ENCODE measurements around the gene PDXK. TPM values are rescaled to one million over a fixed set of nuclear protein-coding genes. Genes with fewer than 3 reads are reported as not detected.

PDXK gene
- total RNA-seq, 2 donors from 2014 or later = 33.7 to 68.9 TPM

DNA sequence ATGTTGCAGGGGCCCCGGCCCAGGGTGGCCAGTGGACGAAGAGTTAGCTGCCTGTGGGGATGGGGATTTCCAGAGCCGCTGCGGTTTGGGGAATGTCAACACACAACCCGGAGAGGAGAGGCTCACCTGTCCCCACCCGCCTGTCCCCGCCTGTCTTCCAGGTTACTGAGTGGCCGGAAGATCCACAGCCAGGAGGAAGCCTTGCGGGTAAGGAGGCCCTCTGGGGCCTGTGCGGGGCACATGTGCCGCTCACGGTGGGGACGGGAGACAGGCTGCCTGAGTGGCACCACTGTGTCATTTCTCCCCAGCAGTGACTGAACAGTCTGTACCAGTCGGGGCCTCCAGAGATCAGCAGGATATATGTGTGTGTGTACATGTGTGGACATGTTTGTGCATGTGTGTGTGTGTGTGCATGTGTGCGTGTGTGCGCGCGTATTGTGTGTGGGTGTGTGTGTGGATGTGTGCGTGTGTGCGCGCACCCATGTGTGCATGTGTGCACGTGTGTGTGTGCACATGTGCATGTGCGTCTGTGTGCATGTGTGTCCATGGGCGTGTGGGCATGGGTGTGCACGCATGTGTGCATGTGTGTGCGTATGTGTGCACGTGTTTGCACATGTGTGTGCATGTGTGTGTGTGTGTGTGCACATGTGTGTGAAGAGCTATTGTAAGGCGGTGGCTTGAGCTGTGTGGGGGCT lies 31.6 kb downstream of the PDXK start:
- Histone ChIP-seq H3K4me1 (peaks cover 8% of the 10 kb centered on the region), H3K27ac (no peak overlapping the region), H3K36me3 (replicated peaks in 1 of 2; ENCODE audit: insufficient read depth in 1 of 2, low read depth in 2 of 2) (peaks cover 0 to 28% of the 10 kb centered on the region in 2 donors), H3K27me3 (no peaks in the 10 kb centered on the region), H3K9me3 (no peaks in the 10 kb centered on the region), H3K4me3 (no peak overlapping the region)
- TF ChIP-seq POLR2A (IDR thresholded peaks at IDR 0.05) (no peak), CTCF (IDR thresholded peaks at IDR 0.05) (no peak)
- DNase-seq = no peak
- intact Hi-C loops (cut with DNase I) = no loop called here
- 84 to 89% methylated on average over 12 to 25 of the region's 28 CpGs for WGBS, 2 donors
- no peak for ATAC-seq

- Histone ChIP-seq H3K9me3 (no peaks in the 10 kb centered on the region), H3K36me3 (replicated peaks in 1 of 2; ENCODE audit: insufficient read depth in 1 of 2, low read depth in 2 of 2) (peaks cover 0 to 27% of the 10 kb centered on the region in 2 donors), H3K4me3 (no peak overlapping the region), H3K27ac (no peak overlapping the region), H3K4me1 (peaks cover 10% of the 10 kb centered on the region), H3K27me3 (no peaks in the 10 kb centered on the region)
- no peak for DNase-seq
- intact Hi-C loops (cut with DNase I) = no loop called here
- 91 to 99% methylated on average over 14 to 30 of the region's 31 CpGs for WGBS, 2 donors
- TF ChIP-seq POLR2A (IDR thresholded peaks at IDR 0.05) = no peak
- ATAC-seq = no peak
Measured at GRCh38 chr21:43751955-43752591, 33.1 kb downstream of the PDXK start.

DNA sequence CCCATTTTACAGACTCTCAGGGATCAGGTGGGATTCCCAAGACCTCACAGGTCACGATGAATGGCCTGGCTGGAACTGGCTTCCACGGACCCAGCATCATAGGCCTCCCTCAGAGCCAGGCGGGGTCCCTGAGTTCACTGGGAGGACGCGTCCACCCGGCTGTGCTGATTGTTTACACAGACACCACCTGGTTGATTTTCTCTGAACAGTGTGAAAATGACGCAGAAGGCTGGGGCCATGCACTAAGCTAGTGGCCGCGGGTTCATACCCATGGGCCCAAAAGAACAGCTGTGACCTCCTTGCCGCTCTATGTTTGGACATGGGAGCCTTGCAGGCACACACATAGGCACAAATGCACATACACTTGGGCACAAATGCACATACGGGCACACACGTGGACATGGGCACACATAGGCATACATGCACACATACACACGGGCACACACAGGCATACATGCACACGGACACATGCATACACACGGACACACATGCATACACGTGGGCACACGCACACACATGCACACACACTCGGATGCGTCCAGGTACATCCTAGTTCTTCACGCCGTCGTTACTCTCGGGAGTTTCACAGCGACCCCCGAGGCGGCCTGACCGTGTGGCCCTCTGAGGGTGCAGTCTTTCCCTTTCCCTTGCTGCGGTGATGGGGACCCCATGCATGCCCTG lies 34.0 kb downstream of the PDXK start:
- Histone ChIP-seq H3K4me3 (no peak overlapping the region), H3K27me3 (no peaks in the 10 kb centered on the region), H3K4me1 (peaks cover 18% of the 10 kb centered on the region), H3K9me3 (no peaks in the 10 kb centered on the region), H3K27ac (no peak overlapping the region), H3K36me3 (replicated peaks in 1 of 2; ENCODE audit: insufficient read depth in 1 of 2, low read depth in 2 of 2) (peaks cover 0 to 22% of the 10 kb centered on the region in 2 donors)
- intact Hi-C loops (cut with DNase I) = no loop called here
- 90 to 91% methylated on average over 17 to 28 of the region's 28 CpGs for WGBS, 2 donors
- DNase-seq (no peak), ATAC-seq (no peak)
- TF ChIP-seq CTCF (IDR thresholded peaks at IDR 0.05) (no peak), POLR2A (IDR thresholded peaks at IDR 0.05) (no peak)

GRCh38 chr21:43753439-43753799 lies 34.5 kb downstream of the PDXK start:
- no peak overlapping the region for H3K27ac ChIP-seq
- WGBS, 2 donors = 89 to 97% methylated on average over 13 to 16 of the region's 16 CpGs
- H3K36me3 ChIP-seq (replicated peaks in 1 of 2; ENCODE audit: insufficient read depth in 1 of 2, low read depth in 2 of 2) = peaks cover 0 to 22% of the 10 kb centered on the region in 2 donors
- intact Hi-C loops (cut with DNase I) = no loop called here
- DNase-seq (no peak), ATAC-seq (no peak)
- H3K4me1 ChIP-seq = peaks cover 21% of the 10 kb centered on the region
- no peaks in the 10 kb centered on the region for H3K27me3 ChIP-seq
- H3K4me3 ChIP-seq = no peak overlapping the region
- TF ChIP-seq CTCF (IDR thresholded peaks at IDR 0.05) = no peak
- TF ChIP-seq POLR2A (IDR thresholded peaks at IDR 0.05) = no peak
- H3K9me3 ChIP-seq = no peaks in the 10 kb centered on the region

All from body of pancreas (tissue), 4 donors.